Daoy (cell line): ENCODE results near the gene NOTCH4. TPM values are rescaled to one million over a fixed set of nuclear protein-coding genes. Genes with fewer than 3 reads are reported as not detected.

Experiments
- DNase-seq: peaks from one replicate; pipeline ENCODE4 v3.0.0-alpha.2; 2015; ENCODE audit warnings: low read depth
- total RNA-seq: library from RNA; depleted of rRNA; stranded (reverse); fragments of >200 nt; shearing (Covaris generic); gene quantifications from 2 replicates; pipeline ENCODE4 v1.2.3, GENCODE V29; 2014

NOTCH4 gene
- total RNA-seq, 1 experiment from 2014 or later: 2.3 TPM

- DNase-seq: no peak
Observed at GRCh38 chr6:32181915-32182529, 41.8 kb downstream of the NOTCH4 start.

GRCh38 chr6:32181148-32181702 is 42.6 kb downstream of the NOTCH4 start:
- DNase-seq: no peak

GRCh38 chr6:32179766-32180405 is 44.0 kb downstream of the NOTCH4 start:
- no peak for DNase-seq

GRCh38 chr6:32178547-32179440 is 45.1 kb downstream of the NOTCH4 start:
- no peak for DNase-seq

- peak; percentile 100 for DNase-seq
Observed at GRCh38 chr6:32177788-32178546, 45.9 kb downstream of the NOTCH4 start, which contains the start of gene RNF5. Gene RNF5, plus strand, starts transcription at chr6:32178405. Its CDS starts 107 bp downstream, at chr6:32178512.

- DNase-seq: peak; percentile 63
Observed at GRCh38 chr6:32177183-32177787, 46.6 kb downstream of the NOTCH4 start.

DNA sequence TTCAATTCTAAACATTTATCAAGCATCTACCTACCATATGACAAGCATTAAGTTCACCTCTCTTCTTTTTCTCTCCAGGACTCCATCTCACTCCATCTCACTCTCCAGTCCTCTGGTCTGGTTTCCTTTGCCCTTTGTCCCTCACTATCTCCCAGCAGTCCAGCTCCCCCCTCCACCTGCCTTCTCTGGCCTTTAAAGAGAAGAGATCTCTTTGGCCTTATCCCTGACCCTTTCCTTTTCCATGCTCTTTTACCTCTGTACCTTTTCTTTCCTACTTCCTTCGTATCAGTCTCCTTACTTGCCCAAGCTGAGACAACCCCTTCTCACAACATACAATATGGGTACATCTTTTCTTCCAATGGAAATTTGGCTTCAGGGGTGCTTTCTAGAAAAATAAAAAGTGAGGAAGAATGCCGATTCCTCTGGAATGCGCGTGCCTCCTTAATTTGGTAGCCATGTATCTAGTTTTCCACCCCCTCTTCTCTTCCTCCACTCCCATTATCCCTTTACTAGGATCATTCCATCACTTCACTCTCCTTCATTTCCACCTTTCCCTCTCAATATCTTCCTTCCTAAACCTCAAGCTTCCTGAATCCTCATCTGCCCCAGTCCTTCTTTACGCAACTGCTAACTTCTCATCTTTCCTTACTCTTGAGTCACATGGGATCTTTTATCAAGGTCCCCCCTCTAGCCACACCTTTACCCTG is 47.2 kb downstream of the NOTCH4 start:
- peak; percentile 61 for DNase-seq

- DNase-seq: peak; percentile 98
Observed at GRCh38 chr6:32175711-32176475, 48.0 kb downstream of the NOTCH4 start, which contains the start of gene AGPAT1. Gene AGPAT1, minus strand, starts transcription at chr6:32176084. Its CDS starts 4,588 bp downstream, at chr6:32171496.

- DNase-seq: no peak
Observed at GRCh38 chr6:32175322-32175710, 48.6 kb downstream of the NOTCH4 start.

DNA sequence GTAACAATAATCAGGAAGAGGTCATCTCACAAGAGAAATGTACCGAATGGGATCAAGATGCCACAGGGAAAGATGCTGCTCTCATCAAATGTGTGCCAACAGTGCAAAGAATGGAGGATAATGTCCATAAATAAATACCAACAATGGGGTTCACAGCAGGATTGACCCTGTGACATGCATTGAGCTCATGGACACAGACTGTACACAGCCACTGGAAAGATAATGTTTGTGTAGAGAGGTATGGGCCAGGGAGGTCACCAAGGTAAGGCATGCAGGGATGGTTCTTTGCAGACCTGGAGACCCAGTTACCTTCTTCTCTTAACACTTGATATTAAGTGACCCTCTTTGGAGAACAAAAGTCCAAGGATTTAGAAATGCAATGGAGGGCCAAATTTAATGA is 49.5 kb downstream of the NOTCH4 start:
- no peak for DNase-seq

GRCh38 chr6:32173051-32173727 is 50.7 kb downstream of the NOTCH4 start:
- DNase-seq: no peak

DNA sequence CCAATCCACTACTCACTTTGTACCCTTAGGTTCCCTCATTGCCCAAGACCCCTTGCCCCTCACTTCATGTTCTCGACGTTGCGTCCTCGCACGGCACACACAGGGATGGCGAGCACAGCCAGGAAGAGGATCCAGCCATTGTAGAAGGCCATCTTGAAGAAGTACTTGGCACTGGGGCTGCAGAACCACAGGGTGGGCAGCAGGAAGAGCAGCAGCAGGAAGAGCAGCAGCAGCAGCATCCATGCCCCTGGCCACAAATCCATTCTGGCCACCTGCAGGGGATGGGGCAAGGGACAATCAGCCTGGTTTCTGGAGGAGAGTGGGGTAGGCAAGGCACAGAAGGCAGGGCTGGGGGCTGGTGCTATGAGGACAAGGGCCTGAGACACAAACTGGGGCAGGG is 52.6 kb downstream of the NOTCH4 start:
- no peak for DNase-seq

GRCh38 chr6:32170294-32170693 is 53.6 kb downstream of the NOTCH4 start:
- DNase-seq: no peak

DNA sequence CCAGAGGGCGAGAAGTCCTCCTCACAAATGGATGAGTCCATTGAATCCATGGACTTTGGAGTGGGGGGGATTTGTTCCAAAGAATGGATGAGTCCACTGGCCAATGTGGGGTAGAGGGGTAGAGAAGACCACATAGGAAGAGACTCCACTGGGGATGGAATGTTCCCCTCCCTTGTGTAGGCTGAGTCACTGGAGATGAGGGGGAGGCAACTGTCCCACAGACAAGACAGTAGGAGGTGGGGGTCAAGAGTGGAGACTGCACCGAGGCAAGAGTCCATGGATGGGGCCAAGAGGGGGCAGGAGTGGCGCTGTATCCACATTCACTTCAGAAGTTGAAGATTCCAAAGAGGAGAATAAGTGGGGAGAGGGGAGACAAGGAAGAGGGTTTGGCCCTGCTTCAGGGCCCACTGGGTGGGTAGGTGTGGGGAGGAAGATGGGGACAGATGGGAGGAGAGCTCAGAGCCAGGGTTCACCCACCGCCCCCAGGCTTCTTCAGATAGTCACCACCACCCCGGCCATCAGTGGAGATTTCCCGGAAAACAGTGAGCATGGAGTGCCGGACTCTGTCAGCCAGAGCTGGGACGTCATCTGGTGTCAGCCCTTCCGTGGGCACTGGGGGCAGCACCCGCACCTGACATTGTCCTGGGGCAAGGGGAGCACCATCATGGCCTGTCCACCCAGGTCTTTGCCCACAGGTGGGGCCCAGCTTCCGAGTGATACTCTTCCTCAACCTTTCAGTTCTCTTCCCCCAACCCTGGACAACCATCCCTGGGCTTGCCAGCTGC is 54.9 kb downstream of the NOTCH4 start:
- DNase-seq: no peak

- DNase-seq: no peak
Observed at GRCh38 chr6:32168350-32168749, 55.5 kb downstream of the NOTCH4 start.

- DNase-seq: no peak
Observed at GRCh38 chr6:32167761-32168262, 56.1 kb downstream of the NOTCH4 start.

DNA sequence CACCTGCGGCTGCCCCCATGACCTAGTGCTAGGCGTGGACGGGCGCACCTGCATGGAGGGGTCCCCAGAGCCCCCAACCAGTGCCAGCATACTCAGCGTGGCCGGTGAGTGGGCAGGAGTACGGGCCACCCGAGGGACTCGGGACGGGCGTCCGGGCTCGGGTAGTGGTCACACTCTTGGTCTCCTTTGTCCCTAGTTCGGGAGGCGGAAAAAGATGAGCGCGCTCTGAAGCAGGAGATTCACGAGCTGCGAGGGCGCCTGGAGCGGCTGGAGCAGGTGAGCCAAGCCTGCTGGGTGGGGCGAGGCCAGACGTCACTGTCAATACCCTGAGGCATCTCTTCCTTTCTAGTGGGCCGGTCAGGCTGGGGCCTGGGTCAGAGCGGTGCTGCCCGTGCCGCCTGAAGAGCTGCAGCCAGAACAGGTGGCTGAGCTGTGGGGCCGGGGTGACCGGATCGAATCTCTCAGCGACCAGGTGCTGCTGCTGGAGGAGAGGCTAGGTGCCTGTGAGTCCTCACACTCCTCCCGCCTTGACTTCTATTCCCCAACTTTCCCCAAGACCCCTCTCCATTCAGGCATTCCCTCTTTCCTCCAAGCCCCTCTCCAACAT is 56.6 kb downstream of the NOTCH4 start:
- DNase-seq: no peak
